SU-DHL-6 (cell line): Measurements from ENCODE around the gene TSPAN31.

ENCODE experiments used
- EZH2phosphoT487 ChIP-seq: fragments of 200-600 bp; sonication (generic), shearing (Covaris generic); conservative IDR thresholded peaks from 2 replicates; pipeline ENCODE4 v1.6.1; 2018; ENCODE audit warnings: mild to moderate bottlenecking, antibody characterized with exemption, low read length, moderate library complexity, mixed read lengths
- TF ChIP-seq, protein P1 (sequence below): fragments of 200-600 bp; sonication (generic); IDR thresholded peaks from one replicate; pipeline ENCODE4 v1.5.1; 2017; ENCODE audit warnings: antibody characterized with exemption, mild to moderate bottlenecking, low read length, moderate library complexity; ENCODE audit not compliant: insufficient read depth, poor library complexity, severe bottlenecking

GRCh38 chr12:57749061-57749460, 4.2 kb downstream of the TSPAN31 start:
- TF ChIP-seq, protein P1, sequence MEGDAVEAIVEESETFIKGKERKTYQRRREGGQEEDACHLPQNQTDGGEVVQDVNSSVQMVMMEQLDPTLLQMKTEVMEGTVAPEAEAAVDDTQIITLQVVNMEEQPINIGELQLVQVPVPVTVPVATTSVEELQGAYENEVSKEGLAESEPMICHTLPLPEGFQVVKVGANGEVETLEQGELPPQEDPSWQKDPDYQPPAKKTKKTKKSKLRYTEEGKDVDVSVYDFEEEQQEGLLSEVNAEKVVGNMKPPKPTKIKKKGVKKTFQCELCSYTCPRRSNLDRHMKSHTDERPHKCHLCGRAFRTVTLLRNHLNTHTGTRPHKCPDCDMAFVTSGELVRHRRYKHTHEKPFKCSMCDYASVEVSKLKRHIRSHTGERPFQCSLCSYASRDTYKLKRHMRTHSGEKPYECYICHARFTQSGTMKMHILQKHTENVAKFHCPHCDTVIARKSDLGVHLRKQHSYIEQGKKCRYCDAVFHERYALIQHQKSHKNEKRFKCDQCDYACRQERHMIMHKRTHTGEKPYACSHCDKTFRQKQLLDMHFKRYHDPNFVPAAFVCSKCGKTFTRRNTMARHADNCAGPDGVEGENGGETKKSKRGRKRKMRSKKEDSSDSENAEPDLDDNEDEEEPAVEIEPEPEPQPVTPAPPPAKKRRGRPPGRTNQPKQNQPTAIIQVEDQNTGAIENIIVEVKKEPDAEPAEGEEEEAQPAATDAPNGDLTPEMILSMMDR, result no peak
- TF ChIP-seq EZH2phosphoT487, result no peak
